ENCODE data around the gene DAP. TPM values are rescaled to one million over a fixed set of nuclear protein-coding genes. Genes with fewer than 3 reads are reported as not detected.

The DAP gene
- total and polyA plus RNA-seq, 2 of the 13 experiments (the other 11 are each of a cell fraction or from before 2014, with no cell fraction given) = 22.0 to 57.5 TPM

DNA sequence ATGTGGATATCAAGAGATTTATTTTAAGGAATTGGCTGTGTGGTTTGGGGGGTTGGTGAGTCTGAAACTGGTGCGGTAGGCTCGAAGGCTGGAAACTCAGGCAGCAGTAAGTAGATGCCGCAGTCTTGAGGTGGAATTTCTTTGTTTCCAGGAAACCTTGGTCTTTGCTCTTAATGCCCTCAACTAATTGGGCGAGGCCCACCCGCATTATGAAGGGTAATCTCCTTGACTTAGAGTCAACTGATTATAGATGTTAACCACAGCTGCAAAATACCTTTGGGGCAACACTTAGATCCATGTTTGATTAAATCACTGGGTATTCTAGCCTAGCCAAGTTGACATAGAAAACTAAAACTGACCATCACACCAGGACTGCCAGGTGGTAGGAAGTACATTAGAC is 113.4 kb downstream of the DAP start:
- no peaks in the 10 kb centered on the region for H3K36me3 ChIP-seq (replicated peaks in 1 of 2; ENCODE audit: control insufficient read depth in 1 of 2, insufficient read depth in 2 of 2, low read length in 2 of 2)
- BruUV-seq (replicated peaks) = no TSS peak
- no peak overlapping the region for H2AFZ ChIP-seq (ENCODE audit: low read length)
- no peaks in the 10 kb centered on the region for H4K20me1 ChIP-seq (ENCODE audit: insufficient read depth, low read length)
- FAIRE-seq = no peak
- 83% methylated on average over 5 of the region's 5 CpGs for WGBS (ENCODE audit: low lambda C conversion rate)
- no peak for DNase-seq (ENCODE audit: low spot score)
- ChIA-PET CTCF (ENCODE audit: low intra/inter-chr PET ratio, low total read pairs) (no interaction called here), POLR2A (no interaction called here)
- peaks cover 0 to 16% of the 10 kb centered on the region in 2 experiments; a peak in 2 of 5 replicates for H3K27me3 ChIP-seq (ENCODE audit: control insufficient read depth in 1 of 2, insufficient read depth in 2 of 2, low read length in 2 of 2)
- H3K79me2 ChIP-seq (ENCODE audit: insufficient read depth, low read length) = no peaks in the 10 kb centered on the region
- no peak for ATAC-seq
- no peaks in the 10 kb centered on the region for H3K9me3 ChIP-seq (ENCODE audit: low read length)
- H3K4me2 ChIP-seq (ENCODE audit: low read depth, low read length) = no peak overlapping the region
- intact Hi-C loops (cut with micrococcal nuclease; ENCODE audit: unreplicated experiment) (no loop called here), in situ Hi-C loops (cut with HindIII; ENCODE audit: extremely low pct_ligation_motif_present, low pct_unique_long_range_greater_than_20kb) (no loop called here)
- no peak overlapping the region for H3K4me3 ChIP-seq (replicated peaks in 1 of 3; ENCODE audit: insufficient read depth in 1 of 3, low read depth in 2 of 3, low read length in 3 of 3)
- no peak overlapping the region for H3K27ac ChIP-seq (ENCODE audit: extremely low read length, insufficient read depth, low read length)
- H3K4me1 ChIP-seq (ENCODE audit: insufficient read depth, low read length) = no peaks in the 10 kb centered on the region
- H3K9ac ChIP-seq (ENCODE audit: insufficient read depth, low read depth, low read length) = no peak overlapping the region
- TF ChIP-seq ZSCAN20 (CRISPR knock-in tag; IDR thresholded peaks at IDR 0.05; ENCODE audit: borderline replicate concordance) (no peak), FOXO4 (CRISPR knock-in tag; conservative IDR thresholded peaks at IDR 0.05) (no peak), DPF2 (CRISPR knock-in tag; IDR thresholded peaks at IDR 0.05; ENCODE audit: borderline replicate concordance, low read depth) (no peak), HOXA5 (CRISPR knock-in tag; IDR thresholded peaks at IDR 0.05) (no peak)
- TF ChIP-seq, protein P1, sequence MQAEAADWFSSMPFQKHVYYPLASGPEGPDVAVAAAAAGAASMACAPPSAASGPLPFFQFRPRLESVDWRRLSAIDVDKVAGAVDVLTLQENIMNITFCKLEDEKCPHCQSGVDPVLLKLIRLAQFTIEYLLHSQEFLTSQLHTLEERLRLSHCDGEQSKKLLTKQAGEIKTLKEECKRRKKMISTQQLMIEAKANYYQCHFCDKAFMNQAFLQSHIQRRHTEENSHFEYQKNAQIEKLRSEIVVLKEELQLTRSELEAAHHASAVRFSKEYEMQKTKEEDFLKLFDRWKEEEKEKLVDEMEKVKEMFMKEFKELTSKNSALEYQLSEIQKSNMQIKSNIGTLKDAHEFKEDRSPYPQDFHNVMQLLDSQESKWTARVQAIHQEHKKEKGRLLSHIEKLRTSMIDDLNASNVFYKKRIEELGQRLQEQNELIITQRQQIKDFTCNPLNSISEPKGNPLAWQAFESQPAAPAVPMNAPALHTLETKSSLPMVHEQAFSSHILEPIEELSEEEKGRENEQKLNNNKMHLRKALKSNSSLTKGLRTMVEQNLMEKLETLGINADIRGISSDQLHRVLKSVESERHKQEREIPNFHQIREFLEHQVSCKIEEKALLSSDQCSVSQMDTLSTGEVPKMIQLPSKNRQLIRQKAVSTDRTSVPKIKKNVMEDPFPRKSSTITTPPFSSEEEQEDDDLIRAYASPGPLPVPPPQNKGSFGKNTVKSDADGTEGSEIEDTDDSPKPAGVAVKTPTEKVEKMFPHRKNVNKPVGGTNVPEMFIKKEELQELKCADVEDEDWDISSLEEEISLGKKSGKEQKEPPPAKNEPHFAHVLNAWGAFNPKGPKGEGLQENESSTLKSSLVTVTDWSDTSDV (CRISPR knock-in tag; IDR thresholded peaks at IDR 0.05) = no peak
- TF ChIP-seq, protein P2, sequence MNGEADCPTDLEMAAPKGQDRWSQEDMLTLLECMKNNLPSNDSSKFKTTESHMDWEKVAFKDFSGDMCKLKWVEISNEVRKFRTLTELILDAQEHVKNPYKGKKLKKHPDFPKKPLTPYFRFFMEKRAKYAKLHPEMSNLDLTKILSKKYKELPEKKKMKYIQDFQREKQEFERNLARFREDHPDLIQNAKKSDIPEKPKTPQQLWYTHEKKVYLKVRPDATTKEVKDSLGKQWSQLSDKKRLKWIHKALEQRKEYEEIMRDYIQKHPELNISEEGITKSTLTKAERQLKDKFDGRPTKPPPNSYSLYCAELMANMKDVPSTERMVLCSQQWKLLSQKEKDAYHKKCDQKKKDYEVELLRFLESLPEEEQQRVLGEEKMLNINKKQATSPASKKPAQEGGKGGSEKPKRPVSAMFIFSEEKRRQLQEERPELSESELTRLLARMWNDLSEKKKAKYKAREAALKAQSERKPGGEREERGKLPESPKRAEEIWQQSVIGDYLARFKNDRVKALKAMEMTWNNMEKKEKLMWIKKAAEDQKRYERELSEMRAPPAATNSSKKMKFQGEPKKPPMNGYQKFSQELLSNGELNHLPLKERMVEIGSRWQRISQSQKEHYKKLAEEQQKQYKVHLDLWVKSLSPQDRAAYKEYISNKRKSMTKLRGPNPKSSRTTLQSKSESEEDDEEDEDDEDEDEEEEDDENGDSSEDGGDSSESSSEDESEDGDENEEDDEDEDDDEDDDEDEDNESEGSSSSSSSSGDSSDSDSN (CRISPR knock-in tag; IDR thresholded peaks at IDR 0.05) = no peak
- TF ChIP-seq, protein P3, sequence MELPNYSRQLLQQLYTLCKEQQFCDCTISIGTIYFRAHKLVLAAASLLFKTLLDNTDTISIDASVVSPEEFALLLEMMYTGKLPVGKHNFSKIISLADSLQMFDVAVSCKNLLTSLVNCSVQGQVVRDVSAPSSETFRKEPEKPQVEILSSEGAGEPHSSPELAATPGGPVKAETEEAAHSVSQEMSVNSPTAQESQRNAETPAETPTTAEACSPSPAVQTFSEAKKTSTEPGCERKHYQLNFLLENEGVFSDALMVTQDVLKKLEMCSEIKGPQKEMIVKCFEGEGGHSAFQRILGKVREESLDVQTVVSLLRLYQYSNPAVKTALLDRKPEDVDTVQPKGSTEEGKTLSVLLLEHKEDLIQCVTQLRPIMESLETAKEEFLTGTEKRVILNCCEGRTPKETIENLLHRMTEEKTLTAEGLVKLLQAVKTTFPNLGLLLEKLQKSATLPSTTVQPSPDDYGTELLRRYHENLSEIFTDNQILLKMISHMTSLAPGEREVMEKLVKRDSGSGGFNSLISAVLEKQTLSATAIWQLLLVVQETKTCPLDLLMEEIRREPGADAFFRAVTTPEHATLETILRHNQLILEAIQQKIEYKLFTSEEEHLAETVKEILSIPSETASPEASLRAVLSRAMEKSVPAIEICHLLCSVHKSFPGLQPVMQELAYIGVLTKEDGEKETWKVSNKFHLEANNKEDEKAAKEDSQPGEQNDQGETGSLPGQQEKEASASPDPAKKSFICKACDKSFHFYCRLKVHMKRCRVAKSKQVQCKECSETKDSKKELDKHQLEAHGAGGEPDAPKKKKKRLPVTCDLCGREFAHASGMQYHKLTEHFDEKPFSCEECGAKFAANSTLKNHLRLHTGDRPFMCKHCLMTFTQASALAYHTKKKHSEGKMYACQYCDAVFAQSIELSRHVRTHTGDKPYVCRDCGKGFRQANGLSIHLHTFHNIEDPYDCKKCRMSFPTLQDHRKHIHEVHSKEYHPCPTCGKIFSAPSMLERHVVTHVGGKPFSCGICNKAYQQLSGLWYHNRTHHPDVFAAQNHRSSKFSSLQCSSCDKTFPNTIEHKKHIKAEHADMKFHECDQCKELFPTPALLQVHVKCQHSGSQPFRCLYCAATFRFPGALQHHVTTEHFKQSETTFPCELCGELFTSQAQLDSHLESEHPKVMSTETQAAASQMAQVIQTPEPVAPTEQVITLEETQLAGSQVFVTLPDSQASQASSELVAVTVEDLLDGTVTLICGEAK (IDR thresholded peaks at IDR 0.05) = no peak
- TF ChIP-seq, protein P3 (CRISPR knock-in tag; IDR thresholded peaks at IDR 0.05) = no peak

All from HepG2 (cell line).